NCI-H526 treated with DMSO at 0.1 percent for 48 hours (cell line): ENCODE measurements around the gene ETS2.

Experiments used
- DNase-seq: peaks from one replicate; lab custom pipeline; 2025; lab: John Stamatoyannopoulos, UW

ETS2 gene

DNA sequence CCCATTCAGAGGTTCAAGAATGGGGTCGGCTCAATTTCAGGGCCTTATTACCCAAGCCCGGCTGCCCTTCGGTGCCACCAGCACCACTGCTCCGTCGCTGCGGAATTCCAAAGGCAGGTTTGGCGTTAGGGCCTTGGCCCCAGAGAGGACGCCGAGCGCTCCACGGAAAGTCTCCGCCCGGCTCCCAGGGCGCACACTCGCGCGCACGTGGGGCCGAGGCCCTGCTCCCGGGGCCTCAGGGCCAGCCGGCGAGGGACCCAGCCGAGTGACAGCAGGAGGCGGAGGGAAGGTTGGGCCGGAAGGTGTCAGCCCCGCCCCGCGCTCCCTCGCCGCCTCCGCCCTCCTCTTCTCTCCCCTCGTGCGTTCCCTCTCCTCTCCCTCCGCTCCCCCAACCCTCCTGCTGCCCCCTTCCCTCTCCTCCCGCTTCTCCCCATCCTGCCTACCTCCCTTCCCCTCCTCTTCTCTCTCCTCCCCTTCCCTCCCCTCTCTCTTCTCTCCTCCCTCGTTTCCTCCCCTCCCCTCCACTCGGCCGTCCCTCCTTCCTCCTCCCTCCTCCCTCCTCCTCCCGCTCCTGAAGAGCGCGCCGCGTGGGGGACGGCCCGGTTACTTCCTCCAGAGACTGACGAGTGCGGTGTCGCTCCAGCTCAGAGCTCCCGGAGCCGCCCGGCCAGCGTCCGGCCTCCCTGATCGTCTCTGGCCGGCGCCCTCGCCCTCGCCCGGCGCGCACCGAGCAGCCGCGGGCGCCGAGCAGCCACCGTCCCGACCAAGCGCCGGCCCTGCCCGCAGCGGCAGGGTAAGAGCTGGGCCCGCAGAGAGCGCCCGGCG lies at the start of gene ETS2:
ETS2 (plus strand) TSS at position 602 of the 825 bp plus-strand sequence. CDS start 4,106 bp downstream, outside the sequence.
- DNase-seq, result peak; percentile 86

DNA sequence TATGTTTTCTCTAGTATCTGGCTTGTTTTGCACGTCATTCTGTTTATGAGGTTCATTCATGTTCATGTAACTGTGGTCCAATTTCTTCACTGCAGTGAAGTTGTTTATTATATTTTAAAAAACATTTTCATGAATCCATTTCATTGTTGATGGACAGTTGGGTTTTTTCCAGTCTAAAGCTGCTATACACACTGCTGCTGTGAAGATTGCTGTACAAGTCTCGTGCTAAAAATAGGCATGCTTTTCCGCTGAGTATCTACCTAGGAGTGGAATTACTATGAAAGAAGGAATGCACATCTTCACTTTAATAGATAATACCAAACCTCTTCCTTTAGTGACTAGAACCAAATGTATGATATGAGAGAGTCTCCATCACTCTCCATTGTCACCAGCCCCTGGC lies 49.0 kb upstream of the ETS2 start:
- no peak for DNase-seq

DNA sequence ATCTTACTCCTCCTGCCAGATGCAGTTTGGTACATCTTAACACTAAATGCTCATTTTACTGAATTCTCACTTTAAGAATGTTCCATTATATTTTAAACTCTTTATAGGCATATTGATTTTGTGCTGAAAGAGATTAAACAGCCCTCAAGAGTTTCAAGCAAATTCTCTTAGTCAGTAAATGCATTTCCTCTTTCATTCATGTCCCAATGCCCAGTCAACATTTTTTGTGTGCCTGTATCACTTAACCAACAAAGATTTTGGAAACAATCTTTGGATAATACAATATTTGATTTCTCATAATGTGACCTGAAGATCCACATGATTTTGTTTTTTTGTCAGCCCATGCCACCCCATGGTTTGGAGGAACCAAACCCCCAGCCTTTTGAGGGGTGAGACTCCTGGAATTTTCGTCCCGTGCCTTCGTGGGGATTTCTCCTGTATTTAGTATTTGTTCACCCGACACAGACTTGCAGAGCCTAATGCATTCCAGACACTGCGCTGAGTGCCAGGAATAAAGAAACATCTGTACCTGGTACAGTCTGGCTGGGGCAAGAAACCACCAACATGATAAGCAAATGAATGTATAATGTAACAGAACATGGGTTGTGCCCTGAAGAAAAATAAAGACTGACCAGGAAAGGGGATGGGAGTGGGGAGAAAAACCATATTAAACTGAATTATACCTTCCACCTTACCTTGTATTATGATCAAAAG lies 47.1 kb upstream of the ETS2 start:
- DNase-seq, result no peak

DNA sequence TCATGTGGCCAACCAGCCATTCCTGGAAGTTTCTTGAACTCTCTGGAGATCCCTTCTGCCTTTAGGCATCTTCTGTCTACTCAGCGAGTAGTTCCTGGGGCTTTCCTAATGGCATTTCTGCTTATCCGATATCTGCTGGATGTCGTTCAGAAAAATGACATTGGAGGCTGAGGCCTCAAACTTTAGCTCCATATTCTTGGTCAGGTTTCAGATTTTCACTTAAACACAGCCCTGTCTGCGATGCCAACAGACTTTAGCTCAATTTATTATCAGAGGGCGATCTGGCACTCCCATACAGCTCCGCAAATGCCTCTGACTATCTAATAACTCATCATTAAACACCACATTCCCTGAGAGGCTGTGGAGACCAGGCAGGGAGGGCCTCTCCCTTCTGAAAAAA lies 46.3 kb upstream of the ETS2 start:
- no peak for DNase-seq

DNA sequence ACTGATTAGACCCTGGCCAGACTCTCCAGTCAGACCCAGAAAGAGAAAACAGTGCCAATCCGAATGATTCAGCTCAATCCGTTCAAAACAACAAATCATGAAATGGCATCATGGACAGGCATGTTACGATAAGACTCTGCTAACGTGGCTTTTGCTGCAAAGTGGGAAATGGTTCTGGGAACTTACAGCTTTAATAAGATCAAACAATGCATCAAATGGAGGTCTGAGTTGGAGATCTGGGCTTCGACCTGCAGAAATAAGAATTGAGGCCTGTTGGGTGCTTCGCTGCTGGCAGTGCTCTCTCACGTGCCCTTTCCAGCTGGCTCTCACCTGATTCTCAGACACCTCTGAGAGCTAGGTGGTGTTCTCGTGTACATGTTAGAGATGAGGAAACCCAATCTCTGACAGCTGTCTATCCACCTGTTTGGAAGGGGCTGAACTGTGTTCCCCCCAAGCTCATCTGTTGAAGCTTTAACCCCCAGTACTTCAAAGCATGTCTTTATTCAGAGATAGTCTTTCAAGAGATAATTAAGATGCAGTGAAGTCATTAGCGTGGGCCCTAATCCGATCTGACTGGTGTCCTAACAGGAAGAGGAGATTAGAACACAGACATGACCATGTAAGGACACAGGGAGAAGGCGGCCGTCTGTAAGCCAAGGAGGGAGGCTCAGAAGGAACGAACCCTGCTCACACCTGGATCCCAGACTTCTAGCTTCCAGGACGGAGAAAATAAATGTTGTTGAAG lies 45.5 kb upstream of the ETS2 start:
- DNase-seq, result no peak

DNA sequence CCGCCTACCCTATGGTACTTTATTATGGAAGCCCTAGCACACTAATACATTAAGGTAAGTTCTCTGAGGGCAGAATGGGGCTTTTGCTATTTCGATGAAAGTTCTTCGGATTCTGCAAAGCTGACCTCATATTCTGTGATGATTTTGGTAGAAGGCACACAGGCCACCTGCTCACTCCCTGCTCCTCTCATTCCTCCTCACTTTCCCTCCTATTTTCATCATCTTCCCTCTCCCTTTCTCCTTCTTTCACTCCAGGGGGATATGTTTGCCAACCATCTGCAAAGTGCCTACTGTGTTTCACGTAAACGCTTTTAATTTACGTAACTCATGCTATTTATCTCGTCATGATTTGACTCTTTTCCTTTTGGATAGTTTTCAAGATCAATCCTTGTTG lies 45.0 kb upstream of the ETS2 start:
- no peak for DNase-seq

DNA sequence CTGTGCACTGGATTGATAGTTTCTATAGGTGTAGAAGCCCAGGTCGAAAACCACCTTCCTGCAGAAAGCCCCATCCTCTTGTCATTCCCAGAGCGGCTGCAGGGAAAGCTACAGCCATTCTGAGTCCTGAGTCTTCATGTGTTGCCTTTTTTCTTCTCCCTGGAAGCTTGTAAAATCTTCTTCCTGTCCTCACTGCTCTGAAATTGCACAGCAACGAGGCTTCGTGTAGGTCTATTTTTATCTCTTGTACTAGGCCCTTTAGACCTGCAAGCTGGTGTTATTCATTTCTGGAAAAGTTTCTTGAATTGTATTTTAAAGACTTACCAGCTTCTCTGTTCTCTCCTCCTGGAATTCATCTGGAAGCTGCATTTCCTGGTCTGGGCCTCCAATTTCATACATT lies 44.2 kb upstream of the ETS2 start:
- DNase-seq, result no peak

DNA sequence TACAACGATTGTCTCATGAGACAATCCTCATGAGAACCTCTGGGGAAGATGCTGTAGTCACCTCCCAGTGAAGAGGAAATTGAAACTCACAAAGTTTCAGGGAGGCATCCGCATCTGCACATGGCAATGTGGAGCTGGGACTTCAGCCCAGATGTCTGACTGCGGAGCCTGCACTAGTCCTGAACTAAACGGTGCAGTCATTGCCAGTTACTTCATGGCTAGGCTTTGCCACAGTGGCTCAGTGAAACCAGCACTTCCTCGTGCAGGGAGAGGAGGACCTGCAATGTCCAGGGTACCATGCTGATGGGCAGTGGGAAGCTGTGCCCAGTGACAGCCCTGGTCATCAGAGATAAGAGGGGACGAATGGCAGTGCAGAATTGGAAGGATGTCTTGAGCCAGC lies 40.7 kb upstream of the ETS2 start:
- no peak for DNase-seq

DNA sequence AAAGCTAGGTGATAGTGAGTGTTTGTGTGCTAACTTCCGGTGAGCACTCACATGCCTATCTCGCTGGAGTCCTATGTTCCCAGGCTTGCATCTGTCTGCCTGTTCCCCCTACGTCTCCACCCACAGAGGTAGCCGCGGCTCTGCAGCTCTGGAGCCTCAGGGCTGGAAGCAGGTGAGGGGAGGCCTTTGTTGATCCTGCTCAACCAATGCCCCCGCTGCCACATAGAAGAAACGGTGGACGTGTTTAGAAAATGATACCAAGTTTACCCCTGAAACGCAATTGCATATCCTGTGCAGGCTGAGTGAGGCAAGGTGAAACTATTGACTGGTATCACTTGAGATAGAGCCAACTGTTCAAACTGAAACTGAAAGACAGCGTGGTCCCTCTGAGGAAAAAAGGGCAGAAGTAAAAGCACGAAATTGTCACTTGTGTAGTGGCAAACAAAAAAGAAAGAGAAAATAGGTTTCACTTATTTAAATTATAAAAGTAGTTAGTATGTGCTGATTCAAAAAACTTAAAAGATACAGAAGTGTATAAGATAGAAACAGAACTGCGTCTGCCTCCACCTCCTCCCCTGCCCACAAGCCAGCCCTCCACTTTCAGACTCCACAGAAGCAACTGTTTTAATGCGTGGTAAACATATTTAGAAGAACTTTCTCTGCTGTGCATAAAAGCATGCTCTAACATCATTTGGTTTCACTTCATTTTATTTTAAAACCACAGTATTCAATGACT lies 38.6 kb upstream of the ETS2 start:
- DNase-seq, result no peak

DNA sequence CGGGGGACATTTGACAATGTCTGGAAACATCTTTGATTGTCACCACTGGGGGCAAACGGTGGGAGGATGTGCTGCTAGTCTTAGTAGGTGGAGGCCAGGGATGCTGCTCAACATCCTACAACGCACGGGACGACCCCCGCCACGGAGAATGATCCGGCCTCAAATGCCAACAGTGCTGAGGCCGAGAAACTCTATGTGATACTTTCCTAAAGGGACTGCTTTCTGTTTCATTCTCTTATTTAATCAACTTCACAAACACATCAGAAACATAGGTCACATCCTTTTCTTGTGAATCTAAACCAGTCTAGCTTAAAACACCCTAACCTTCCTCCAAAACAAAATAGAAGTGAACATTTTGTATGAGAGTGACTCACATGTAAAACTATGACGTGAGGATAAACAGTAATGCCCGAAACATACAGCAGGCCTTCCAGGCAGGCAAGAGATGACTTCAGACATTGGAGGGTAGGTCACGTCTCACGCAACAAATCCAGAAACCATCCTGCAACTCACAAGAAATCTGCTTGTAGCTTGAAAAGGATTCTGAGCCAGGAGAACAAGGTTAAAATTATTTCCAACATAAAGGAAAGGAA lies 37.2 kb upstream of the ETS2 start:
- DNase-seq, result no peak

DNA sequence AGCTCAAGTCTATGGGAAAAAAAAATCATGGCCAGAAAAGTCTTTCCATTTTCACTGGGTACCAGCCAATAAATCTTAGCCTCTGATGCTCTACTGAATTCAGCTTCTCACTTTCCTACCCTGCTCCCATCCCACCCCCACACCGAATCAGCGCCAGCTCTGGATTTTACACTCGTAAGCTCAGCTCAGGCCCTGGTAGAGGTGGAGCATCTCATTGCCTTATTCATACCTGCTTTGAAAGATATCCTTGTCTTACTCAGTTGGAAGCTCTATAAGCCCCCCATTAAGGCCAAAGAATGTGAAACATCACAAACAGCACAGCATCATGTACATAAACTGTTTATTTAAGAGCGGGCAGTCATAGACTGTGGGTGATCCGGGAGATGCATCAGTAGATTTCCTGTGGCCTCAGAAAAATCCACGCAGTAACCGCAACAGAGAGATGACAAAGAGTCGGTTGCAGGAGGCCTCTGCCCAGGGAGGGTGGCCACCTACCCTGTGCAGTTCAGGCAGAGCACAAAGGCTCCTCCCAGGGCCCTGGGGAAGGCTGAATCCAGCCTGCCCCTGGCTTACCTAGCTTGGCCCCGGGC lies 36.4 kb upstream of the ETS2 start:
- DNase-seq, result no peak

DNA sequence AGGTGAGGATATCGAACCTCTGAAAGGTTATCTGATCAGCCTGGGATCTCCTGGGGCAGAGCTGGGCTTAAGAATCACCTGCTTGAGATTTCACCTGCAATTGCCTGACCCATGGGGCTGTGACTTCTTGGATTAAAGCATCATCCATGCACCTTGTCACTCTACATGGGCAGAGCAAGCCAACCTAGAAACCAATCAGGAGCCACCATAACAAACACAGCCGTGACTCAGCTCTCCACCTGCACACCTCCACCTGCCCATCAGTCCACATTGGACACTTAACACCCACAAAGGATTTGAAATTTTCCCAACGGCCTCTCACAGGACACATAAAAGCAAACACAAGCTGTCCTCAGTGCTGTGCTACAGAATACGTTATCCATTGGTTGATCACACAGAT lies 35.1 kb upstream of the ETS2 start:
- no peak for DNase-seq

DNA sequence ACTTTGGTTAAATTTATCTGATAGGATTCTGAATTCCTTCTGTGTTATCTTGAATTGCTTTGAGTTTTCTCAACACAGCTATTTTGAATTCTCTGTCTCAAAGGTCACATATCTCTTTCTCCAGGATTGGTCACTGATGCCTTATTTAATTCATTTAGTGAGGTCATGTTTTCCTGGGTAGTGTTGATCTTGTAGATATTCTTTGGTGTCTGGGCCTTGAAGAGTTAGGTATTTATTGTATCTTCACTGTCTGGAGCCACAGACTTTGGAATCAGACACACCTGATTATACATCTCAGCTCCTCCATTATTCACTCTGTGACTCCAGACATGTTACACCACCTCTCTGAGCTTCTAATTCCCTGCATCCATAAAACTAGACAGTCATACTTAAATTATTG lies 34.2 kb upstream of the ETS2 start:
- DNase-seq, result no peak

DNA sequence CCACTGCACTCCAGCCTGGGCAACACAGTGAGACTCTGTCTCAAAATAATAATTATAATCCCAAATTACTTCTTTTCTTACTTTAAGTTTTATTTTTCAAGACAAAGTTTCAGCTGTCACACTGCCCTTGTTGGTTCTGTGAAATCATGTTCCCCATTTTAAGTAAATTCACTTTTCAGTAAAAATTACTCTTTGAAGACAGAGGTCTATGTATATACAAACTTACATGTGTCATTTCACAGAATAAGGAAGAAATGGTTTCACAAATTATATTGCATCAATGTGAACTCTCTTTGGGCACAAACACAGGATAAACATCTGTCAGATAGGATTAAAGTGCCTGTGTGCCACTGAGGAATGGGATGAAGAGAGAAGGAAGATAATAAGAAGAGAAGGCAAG lies 33.1 kb upstream of the ETS2 start:
- DNase-seq, result no peak

DNA sequence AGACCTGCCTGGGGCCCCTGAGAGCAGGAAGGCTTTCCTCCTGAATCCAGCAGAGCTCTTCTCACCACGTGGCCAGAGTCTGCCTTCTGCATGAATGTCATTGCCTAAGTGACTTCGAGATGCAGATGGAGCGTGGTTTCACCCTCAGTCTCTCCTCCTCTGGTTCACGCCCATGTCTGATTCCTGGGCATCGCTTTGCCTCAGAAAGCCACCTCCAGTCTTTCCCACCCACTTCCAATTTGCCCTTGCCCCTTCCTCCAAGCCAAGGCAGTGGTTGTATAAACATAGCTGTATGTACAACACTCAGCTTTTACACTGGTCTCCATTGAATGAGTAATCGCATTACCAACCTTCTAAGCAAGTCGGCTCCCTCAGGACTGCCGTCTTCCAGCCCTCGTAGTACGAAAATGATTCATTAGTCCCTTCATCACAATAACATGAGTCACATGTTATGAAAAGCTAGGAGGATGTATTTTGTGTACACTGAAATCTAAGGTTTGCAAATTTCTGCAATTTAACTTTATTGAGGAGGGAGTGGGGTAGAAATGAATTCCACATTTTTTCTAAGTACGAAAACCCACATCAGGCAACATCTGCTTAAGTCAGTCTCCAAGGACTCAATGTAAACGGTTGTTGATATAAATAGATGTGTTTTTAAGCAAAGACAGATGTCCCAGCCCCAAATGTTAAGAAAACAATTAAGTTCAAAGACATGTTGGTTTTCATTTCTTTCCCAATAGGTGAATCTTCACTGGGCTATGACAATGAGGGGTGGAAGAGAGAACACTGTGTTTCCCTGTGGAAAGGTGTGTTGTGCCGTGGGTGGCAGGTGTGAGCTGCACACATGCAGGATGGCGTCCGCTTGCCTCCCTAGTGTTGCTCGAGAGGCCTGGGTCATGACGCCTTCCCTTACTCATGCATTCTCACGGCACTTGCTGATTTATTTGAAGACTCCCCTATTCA lies 32.3 kb upstream of the ETS2 start:
- no peak for DNase-seq

DNA sequence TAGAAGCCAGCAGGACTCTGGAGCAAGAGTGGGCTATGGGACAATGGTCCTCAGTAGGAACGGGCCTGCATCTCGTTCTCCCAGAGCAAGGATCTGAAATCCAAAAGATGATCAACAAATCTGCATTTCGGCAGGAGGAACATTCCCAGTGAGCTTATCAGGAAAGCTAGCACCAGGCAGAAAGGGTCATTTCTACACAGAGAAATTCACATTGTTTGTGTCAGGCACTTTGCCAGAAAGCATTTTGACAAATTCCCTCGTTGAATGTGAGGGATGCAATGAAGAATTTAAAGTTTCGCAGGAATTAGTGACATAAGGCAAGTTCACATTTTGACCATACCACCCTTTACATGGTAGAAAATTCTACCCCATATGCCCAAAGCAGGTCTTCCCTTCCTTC lies 31.6 kb upstream of the ETS2 start:
- no peak for DNase-seq

DNA sequence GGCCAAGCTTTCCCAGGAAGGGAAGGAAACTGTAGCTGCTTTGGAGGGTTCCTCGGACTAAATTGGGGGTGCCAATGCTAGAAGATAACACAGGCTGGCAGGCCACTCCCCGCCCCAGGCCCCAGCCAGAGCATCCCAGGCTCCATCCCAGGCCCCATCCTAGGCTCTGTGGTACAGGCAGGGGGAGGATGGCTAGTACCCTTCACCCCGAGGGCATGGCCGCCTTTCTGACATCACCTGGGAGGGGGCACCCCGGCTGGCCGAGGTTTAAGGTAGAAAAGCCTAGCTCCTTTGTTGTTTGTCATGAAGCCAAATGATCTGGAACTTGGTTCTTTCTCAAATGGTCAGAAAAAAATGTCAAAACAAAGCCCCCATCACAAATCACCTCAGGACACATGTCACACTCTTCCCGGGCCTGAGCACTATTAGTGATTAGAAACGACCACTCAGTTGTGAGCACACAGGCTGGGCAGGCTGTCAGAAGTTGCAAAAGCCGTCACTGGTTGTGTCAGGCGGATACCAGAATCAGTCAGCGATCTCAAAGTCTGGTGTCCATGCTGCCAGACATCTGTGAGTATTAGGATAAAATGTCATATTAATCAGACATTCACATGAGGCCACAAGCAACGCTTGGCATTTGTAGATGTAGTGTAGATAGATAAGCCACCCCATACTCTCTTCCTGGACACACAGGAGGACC lies 31.0 kb upstream of the ETS2 start:
- DNase-seq, result no peak

DNA sequence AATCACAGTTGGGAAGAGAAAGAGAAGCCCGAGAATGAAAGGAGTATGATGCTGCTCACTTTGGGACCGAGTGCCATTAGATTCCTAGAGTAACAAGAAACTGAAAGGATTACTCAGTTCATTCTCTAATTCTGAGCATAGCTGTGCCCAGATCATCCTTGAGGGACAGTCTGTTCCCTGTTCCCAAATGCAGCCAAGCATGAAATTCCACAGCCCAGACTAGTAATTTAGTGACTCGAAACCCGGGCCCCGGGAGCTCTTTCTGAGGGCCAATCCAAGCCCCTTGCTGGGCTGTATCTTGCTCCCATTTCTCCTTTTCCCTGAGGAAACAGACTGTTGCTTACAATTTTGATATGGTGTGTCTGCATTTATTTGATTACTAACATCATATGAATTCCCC lies 30.0 kb upstream of the ETS2 start:
- no peak for DNase-seq

DNA sequence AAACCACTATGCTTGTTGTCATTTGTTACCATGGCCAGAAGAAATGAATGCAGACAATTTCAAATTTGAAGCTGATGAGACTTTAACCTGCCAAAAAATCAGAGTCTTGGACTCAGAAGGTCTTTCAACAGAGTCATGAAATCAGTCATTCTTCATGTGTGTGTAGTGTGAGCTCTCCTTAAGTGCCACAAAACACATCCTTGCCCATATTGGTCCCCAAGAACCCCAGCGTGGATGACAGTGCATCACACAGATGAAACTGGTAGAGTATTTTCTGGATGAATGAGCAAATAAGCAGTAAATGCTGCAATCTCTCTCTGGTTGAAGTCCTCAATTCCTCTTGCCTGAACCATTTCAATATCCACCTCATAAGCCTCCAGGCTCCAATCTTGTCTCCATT lies 28.7 kb upstream of the ETS2 start:
- DNase-seq, result no peak

DNA sequence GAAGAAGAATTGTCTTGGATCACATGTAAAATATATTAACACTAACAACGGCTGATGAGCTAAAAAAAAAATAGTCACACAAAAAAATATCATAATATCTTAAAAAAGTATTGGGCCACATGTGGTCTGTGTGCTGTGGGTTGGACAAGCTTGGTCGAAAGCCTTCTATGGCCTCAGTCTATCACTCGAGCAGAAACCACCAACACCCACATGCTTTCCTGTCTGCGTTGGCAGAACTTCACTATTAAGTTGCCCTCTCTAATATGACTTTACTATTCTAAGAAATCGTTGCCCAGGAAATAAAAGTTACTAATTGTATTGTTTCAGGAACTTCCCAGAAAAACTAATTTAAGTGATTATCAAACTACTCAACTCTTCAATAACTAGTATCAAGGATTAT lies 28.2 kb upstream of the ETS2 start:
- no peak for DNase-seq
